GM18499 (cell line): ENCODE results near the gene WTAP.
"Not testable (repeated sequence)": the region's sequence is repeated elsewhere in the genome, so short reads cannot be mapped to it uniquely, and the experiment has no call there.

ENCODE experiments used
- ATAC-seq: cut with Tn5 transposase; IDR thresholded peaks from one replicate; pipeline ENCODE4 v1.9.1; 2021; ENCODE audit warnings: moderate number of reproducible peaks; ENCODE audit not compliant: insufficient read depth, unreplicated experiment

WTAP gene

DNA sequence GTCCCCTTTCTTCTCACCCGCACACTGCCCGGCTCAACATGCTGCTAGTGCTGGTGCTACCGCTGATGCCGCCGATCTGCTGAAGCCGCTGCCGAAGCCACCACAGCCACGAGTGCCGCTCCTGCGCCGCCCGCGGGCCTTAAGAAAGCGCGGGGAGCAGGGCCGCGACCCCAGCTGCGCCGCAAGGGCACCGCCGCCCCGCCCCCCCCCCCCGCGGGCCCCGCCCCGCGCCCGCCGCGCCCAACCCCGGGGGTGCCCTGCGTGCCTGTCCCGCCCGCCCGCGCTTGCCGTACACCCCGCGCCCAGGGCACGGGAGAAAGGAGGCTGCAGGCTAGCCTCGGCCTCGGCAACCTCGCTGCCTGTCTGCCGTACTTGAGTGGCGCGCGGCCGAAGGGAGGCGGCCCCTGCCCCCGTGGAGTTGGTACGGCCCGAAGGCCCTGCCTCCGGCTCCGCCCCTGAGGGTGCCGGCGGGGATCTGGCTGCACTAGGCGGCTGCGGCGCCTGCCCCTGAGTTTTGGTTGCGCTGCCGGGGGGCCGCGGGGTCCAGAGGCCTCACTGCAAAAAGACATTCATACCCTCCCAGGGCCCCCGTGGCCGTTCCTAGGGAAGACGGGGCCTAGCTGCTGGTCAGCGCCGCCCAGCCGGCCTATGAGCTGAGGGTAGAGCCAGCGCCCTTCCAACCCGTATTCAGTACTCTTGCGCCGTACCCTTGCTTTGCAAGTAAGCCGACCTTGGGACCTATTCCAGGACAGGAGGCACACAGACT lies 34.0 kb upstream of the WTAP start, which contains the start of gene SOD2:
Gene SOD2, minus strand, starts transcription at position 114 of the 766 bp plus-strand sequence. Its CDS starts 74 bp downstream, at position 40.
- ATAC-seq = peak; percentile 71

DNA sequence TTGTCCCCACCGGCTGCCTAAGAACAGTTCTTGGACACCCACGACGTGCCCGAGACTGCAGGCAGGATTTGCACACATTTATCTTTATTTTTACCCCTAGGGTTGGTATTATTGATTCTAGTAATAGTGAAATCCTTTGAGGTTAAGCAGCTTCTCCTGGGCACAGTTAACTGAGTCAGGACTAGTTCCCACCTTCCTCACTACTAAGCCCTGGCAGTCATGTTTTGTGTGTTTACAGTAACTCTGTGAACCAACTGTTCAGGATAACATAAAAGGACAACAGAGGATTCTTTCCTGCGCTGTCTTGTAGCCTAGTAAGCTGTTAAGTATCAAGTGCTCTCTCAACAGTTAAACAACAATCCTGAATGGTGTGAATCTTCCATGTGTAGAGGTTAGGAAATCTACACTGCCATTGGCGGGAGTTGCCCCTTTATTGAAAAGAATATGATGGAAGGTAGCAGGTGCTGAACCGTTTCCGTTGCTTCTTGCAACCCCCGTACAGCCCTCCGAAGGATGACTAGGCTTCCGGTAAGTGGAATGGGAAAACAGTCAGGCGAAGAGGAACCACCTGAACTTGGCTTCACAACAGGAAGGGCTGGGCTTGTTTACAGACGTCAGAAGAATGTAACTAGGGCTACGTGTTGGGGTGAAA lies 33.3 kb upstream of the WTAP start:
- no peak for ATAC-seq

DNA sequence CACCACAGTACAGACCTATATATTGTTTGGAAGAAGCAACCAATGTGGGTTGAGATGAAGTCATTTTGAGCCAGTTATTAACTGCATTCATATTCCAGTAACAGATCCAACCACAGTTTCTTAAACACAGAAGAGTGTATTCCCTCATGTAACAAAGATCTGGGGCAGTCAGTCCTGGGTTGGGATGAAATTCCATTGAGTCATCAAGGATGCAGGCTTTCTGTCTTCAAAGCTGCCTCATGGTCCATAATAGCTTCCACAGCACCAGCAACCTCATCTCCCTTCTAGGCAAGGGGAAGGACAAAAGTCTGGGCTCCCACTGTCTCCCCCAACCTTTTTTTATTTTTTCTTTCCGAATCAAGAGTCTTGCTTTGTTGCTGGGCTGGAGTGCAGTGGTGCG lies 31.3 kb upstream of the WTAP start:
- ATAC-seq = no peak

DNA sequence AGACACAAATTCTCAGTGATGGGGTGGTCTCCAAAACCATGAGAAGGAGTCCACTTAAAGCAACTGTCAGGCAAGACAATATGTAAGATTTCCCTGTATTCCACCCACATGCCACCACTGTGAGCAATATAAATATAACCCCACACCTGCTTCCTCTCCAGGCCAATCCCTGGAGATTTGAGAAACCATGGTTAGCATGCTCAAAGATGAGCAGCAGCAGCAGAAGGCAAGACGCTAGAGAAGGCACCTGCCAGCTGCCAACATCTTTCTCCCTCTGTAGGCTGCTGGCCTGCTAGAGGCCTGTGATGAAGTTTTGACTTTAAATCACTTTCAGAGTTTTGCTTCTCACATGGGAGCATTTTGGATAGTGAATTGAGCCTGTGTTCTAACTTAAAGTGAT lies 26.3 kb upstream of the WTAP start:
- ATAC-seq = no peak

DNA sequence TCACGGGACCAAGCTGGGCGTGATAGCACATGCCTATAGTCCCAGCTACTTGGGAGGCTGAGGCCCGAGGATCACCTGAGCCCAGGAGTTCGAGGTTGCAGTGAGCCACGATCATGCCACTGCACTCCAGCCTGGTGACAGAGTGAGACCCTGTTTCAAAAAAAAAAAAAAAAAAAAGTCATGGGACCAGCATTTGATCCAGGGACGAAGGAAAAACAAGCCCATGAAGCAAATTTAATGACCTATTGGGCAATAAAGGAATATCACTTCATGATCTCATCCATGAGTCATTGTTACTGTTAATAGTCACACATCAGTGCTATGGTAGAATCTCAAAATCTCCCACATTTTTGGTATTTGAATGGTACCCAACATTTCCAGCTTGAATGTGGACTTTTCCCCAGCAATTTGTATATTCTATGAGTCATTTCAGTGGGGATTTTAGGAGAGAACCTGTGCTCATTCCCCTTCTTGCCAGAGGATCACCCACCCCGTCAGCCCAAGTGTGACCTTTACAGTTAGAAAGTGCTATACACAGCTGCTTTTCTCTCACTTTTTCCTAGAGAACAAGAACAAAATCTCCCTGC lies 25.8 kb upstream of the WTAP start:
- ATAC-seq = no peak

DNA sequence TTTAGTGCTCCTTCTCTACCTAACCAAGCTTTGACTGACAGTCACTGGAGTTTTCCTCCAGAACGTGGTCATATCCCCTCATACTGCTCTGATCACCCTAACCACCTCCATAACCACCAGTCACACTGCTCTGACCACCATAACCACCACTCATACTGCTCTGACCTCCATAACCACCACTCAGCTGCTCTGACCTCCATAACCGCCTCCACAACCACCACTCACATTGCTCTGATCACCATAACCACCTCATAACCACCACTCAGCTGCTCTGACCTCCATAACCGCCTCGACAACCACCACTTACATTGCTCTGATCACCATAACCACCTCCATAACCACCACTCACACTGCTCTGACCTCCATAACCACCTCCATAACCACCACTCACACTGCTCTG lies 16.7 kb upstream of the WTAP start:
- not testable (repeated sequence) for ATAC-seq

DNA sequence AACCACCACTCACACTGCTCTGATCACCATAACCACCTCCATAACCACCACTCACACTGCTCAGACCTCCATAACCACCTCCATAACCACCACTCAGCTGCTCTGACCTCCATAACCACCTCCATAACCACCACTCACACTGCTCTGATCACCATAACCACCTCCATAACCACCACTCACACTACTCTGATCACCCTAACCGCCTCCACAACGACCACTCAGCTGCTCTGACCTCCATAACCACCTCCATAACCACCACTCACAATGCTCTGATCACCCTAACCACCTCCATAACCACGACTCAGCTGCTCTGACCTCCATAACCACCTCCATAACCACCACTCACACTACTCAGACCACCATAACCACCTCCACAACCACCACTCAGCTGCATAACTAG lies 14.9 kb upstream of the WTAP start:
- ATAC-seq = not testable (repeated sequence)

DNA sequence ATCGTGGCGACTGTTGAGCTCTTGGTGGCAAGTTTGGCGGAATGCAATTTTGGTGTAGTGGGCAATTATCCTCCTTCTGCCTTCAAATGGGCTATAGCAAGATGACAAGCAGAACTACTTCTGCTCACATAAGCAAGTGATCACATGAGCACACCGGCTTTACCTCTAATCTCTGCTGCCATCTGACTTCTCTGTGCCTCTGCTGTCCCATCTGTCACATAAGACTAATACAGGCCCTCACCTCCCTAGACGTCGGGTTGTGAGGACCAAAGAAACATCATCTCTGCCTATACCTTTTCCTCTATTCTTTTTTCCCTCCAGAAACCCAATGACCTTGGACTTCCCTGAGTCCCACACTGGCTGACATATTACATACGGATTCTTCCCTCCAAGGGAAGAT lies 13.3 kb upstream of the WTAP start:
- ATAC-seq = no peak

DNA sequence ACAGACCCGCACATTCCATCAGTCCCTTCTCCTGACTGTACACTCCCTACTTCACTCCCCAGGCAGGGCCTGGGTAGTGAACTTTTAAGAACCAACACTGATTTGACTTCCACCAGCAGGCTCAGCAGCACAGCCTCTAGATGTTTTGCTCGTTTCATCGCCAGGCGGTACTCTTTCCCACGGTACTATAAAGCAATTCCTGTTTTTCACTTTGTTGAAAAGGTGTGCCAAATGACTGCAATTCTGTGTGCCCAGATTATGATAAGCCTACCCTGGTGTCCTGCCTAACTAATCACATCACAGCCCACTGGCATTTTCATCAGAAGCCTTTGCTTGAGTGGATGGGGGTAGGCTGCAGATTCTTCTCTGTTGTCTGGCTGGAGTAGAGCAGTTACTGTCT lies 12.9 kb upstream of the WTAP start:
- ATAC-seq = no peak

DNA sequence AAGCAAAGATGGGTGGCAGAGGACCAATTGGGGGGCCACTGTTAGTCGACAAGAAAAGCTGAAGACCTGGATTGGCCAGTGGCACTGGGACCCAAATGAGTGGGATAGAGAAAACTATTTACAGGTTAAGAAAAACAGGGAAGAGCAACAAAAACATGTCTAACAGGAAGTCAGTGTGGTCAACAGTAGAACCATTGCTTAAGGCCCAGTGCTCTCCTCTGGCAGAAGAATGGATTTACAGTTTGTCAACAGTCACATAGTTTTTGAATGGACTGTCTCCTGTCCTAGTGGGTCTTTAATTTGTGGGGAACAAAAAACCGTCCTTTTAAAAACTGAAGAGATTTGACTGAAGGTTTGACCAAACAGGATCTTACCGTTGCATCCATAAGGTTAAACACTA lies 12.1 kb upstream of the WTAP start:
- no peak for ATAC-seq

DNA sequence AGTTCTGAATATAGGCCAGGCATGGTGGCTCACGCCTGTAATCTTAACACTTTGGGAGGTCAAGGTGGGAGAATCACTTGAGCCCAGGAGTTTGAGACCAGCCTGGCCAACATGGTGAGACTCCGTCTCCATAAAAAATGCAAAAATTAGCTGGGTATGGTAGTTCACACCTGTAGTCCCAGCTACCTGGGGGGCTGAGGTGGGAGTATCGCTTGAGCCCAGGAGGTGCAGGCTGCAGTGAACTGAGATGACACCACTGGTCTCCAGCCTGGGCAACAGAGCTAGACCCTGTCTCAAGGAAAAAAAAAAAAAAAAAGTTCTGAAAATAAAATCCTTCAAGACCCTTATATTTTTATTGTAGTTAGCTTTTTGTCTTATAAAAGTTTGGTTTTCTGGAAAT lies 11.7 kb upstream of the WTAP start:
- ATAC-seq = no peak

DNA sequence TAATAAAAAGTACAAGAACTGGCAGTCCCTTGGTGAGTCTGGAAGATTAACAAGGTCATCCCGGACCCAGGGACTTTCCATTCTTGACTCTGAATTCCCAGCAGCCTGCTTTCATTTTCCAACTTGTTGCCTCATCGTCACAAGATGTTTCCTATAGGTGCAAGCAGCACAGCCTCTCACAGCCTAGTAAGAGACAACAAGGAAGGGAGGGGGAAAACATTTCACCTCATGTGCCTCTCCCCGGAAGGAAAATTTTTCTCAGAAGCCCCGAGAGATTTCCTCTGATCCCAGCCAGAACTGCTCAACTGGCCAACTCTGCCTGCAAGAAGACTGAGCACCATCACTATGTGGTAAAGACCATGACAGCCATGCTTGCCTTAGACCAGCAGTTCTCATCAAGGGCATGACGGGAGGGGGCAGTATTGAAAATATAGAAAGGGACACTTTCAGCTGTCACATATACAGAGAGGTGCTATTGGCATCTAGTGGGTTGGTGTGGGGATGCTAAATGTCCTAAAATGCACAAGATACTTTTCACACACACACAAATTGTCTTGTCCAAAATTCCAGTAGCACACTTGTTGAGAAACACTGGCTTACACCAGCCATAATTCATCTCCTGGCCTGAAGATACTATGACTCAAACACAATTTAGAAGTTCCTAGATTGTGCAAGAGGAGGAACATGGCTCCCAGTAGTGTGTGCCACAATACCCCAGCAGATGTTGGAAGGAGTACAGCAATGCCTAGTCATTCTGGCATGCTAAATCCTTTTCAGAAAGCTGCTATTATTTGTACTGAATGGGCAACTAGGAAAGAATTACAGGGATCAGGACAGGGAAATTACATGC lies 10.8 kb upstream of the WTAP start:
- no peak for ATAC-seq

DNA sequence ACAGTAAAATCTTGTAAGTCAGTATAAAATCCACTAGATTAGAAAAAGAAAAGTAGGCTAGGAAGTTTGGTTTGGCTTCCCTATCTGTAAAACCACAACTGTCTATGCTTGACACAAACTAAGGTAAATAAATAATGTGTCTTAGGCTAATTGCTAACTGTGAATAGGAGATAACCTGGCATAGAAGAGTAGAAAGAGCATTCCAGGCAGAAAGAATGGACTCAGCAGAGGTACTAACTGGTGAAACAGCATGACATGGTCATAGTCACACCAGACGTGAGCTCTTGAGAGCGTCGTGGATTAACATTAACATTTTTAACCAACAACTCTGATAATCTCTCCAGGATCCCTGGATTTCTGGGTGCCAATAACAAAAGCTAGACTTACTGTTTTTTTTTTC lies 8.7 kb upstream of the WTAP start:
- ATAC-seq = no peak

DNA sequence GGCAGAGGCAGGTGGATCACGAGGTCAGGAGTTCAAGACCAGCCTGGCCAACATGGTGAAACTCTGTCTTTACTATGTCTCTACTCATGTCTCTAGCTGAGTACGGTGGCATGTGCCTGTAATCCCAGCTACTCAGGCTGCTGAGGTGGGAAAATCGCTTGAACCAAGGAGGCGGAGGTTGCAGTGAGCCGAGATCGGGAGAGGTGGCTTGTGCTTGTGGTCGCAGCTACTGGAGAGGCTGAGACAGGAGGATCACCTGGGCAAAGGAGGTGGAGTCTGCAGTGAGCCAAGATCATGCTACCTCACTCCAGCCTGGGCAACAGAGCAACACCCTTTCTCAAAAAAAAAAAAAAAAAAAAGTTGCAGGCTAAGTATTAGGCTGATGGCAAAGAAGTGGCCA lies 8.0 kb upstream of the WTAP start:
- ATAC-seq = no peak

DNA sequence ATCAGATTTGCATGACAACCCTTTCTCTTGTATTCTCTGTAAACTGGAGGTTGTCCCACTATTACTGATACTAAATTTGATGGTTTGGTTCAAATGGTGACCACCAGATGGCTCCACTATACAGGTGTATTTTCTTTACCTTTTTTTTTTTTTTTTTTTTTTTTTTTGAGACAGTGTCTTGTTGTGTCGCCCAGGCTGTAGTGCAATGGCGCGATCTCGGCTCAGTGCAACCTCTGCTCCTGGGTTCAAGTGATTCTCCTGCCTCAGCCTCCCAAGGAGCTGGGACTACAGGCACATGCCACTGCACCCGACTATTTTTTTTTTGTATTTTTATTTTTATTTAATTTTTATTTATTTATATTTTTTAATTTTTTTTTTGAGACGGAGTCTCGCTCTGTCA lies 6.6 kb upstream of the WTAP start:
- no peak for ATAC-seq

DNA sequence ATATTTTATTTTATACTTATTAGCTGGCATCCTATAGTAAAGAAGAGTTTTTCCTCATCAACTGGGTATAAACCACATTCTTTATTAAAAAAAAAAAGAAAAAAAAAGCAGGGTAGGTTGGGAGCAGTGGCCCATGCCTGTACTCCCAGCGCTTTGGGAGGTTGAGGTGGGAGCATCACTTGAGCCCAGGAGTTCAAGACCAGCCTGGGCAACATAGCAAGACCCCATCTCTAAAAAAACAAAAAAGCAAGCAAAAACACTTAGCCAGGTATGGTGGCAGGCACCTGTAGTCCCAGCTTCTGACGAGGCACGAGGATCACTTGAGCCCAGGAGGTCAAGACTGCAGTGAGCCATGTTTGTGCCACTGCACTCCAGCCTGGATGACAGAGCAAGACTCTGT lies 5.3 kb upstream of the WTAP start:
- not testable (repeated sequence) for ATAC-seq

DNA sequence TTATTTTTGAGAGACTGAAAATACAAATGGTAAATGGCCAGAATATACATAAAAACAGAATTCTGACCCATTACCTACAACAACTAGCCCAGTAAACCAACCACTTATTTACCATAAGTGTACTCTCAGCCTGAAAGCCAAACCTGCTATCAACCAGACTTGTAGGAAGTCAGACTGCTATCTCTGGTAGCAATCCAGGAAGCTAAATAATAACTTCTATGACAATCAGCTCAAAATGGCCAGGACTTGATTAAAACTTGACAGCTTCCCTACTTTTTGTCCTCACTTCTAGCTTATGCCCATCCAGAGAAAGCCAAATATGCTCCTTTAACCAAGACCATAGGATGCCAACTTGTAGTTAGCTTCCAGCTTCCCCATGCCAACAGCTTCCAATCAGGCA lies 4.7 kb upstream of the WTAP start:
- no peak for ATAC-seq

DNA sequence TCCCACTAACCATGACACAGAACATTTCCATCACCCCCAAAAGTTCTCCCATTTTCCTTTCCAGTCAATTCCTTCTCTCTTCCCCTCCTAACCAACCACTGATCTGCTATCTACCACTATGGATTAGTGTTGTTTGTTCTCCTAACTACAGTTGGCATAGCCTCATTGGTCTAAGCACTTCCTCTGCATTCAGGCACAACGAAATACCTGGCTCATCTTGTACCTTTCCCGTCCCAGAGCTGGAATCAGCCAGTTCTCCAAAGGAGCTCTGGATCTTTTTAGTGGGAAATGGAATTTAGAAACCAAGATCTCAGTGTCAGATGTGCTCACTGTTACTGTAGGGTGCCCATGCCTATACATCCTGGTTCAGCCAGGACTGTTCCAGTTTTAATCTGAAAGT lies 4.0 kb upstream of the WTAP start:
- ATAC-seq = no peak

DNA sequence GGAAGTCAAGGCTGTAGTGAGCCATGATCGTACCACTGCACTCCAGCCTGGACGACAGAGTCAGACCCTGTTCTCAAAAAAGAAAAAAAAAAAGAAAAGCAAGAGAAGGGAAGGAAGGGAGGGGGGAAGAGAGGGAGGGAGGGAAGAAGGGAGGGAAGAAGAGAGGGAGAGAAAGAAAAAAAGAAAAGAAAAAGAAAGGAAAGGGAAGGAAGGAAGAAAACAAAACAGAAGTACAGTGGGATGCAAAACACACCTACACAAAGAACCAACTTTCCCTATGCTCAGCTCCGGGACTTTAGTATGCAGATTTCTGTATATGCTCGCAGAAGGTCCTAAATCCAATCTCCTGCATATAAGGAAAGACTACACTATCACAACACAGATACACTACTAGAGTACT lies 2.5 kb upstream of the WTAP start:
- no peak for ATAC-seq

DNA sequence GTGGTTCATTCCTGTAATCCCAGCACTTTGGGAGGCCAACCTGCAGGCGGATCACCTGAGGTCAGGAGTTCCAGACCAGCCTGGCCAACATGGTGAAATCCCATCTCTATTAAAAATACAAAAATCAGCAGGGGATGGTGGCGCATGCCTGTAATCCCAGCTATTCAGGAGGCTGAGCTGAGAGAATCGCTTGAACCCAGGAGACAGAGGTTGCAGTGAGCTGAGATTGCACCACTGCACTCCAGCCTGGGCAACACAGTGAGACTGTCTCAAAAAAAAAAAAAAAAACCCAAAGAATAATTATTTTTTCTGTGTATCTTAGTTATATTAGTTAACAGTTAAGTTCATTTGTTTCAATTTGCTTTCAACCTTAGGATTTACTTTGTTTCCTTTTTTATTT lies 2.1 kb upstream of the WTAP start:
- ATAC-seq = not testable (repeated sequence)
